NB4 (cell line): ENCODE data around the gene NAA40.

ENCODE experiments used
- MAX ChIP-seq: IDR thresholded peaks from 2 replicates; pipeline ENCODE4 v1.6.1; 2011; ENCODE audit warnings: low read depth, low read length
- MYC ChIP-seq: IDR thresholded peaks from 2 replicates; pipeline ENCODE4 v1.6.1; 2011; ENCODE audit warnings: low read depth, low read length

GRCh38 chr11:63918507-63919191, 20.2 kb upstream of the NAA40 start:
- TF ChIP-seq MAX (0 out of 2 replicates have a peak, but pooled peaks have one; percentile 23), MYC (no peak)
